Measurements from ENCODE around the gene DPP7.

DNA sequence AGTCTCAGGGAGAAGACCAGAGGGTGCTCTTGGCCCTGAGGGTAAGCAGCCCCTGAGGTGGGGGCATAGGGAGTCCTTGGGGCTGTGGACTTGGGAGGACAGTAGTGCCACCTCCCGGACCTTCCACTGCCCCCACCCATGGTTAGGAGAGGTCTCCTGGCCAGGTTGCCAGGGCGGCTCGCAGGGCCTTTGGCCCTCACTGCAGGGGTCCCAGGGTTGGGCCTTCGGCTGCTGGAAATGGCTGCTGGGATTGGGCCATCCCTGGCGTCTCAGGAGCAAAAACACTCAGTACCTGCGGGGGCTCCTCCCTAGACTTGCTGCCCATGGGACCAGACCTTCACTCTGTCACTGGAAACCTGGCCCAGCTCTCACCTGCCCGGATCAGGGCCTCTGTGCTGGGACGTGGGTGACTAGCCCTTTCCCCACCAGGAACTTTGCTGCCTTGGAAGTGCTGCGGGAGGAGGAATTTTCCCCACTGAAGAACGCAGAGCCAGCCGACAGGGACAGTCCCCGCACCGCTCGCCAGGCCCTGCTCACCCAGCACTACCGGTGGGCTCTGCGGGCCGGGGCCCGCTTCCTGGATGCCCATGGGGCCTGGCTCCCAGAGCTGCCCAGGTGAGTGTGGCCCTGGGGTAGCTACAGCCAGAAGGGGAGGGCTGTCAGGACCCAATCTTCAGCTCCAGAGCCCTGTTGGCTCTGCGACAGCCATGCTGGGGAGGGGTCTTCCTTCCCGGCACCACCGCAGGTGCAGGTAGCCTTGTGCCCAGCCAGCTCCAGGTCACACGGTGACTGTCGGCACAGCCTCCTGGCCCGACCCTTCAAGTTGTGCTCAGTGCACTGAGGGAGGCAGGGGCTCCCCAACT, 34.0 kb downstream of the DPP7 start:
- TF ChIP-seq, protein P1, sequence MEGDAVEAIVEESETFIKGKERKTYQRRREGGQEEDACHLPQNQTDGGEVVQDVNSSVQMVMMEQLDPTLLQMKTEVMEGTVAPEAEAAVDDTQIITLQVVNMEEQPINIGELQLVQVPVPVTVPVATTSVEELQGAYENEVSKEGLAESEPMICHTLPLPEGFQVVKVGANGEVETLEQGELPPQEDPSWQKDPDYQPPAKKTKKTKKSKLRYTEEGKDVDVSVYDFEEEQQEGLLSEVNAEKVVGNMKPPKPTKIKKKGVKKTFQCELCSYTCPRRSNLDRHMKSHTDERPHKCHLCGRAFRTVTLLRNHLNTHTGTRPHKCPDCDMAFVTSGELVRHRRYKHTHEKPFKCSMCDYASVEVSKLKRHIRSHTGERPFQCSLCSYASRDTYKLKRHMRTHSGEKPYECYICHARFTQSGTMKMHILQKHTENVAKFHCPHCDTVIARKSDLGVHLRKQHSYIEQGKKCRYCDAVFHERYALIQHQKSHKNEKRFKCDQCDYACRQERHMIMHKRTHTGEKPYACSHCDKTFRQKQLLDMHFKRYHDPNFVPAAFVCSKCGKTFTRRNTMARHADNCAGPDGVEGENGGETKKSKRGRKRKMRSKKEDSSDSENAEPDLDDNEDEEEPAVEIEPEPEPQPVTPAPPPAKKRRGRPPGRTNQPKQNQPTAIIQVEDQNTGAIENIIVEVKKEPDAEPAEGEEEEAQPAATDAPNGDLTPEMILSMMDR (conservative IDR thresholded peaks at IDR 0.05 in 1 of 2, IDR thresholded peaks at IDR 0.05 in 1 of 2; ENCODE audit: extremely low read depth in 1 of 2, insufficient read depth in 1 of 2, low read depth in 1 of 2, low read length in 2 of 2): no peak
- no peak for TF ChIP-seq EZH2 (IDR thresholded peaks at IDR 0.05; ENCODE audit: borderline replicate concordance, low read length)
